ENCODE results near the gene SRL.
"Not testable (repeated sequence)": the region's sequence is repeated elsewhere in the genome, so short reads cannot be mapped to it uniquely, and the experiment has no call there.

GRCh38 chr16:4211445-4212210, 30.3 kb downstream of the SRL start:
- not testable (repeated sequence) for TF ChIP-seq GLIS3 (CRISPR knock-in tag; IDR thresholded peaks at IDR 0.05); PATZ1 (CRISPR knock-in tag; IDR thresholded peaks at IDR 0.05; ENCODE audit: borderline replicate concordance); OSR1 (CRISPR knock-in tag; IDR thresholded peaks at IDR 0.05); CREB5 (CRISPR knock-in tag; IDR thresholded peaks at IDR 0.05; ENCODE audit: low read depth); ZNF565 (CRISPR knock-in tag; conservative IDR thresholded peaks at IDR 0.05; ENCODE audit: low read depth)

All from SK-N-SH treated with all-trans-retinoic acid at 6 μM for 48 hours (cell line).